Coronary artery (tissue), 2 donors: ENCODE data around the gene PIAS4.

Experiments used
- DNase-seq: peaks from one replicate; pipeline ENCODE4 v3.0.0-alpha.2; 2017; ENCODE audit warnings: low spot score
- H3K27ac ChIP-seq, 2 donors: fragments of 200-600 bp; sonication (generic); one replicate each; pipeline ENCODE4 v1.5.1; 2016 to 2019
- H3K4me3 ChIP-seq: fragments of 200-600 bp; sonication (generic); 2 replicates; pipeline ENCODE4 v1.5.1; 2016; ENCODE audit warnings: mild to moderate bottlenecking, moderate library complexity
- TF ChIP-seq, protein P1 (sequence below): fragments of 200-600 bp; sonication (generic); IDR thresholded peaks from one replicate; pipeline ENCODE4 v1.5.1; 2019; ENCODE audit warnings: antibody characterized with exemption

PIAS4 gene

DNA sequence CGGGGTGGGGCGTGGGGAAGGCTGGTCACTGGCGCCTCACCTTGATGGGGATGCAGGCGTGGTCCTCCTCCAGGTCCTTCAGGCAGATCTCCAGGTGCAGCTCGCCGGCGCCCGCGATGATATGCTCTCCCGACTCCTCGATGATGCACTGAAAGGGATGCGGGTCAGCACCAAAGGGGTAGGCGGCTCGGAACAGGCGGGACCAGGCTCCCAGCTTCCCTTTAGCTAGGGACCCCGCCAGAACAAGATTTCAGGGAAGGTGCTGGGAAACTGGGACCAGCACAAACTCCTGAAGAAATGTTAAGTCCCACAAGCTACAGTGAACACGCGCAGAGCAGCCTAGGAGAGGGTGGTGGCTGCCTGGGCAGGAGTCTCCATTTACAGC is 28.3 kb upstream of the PIAS4 start:
- TF ChIP-seq, protein P1, sequence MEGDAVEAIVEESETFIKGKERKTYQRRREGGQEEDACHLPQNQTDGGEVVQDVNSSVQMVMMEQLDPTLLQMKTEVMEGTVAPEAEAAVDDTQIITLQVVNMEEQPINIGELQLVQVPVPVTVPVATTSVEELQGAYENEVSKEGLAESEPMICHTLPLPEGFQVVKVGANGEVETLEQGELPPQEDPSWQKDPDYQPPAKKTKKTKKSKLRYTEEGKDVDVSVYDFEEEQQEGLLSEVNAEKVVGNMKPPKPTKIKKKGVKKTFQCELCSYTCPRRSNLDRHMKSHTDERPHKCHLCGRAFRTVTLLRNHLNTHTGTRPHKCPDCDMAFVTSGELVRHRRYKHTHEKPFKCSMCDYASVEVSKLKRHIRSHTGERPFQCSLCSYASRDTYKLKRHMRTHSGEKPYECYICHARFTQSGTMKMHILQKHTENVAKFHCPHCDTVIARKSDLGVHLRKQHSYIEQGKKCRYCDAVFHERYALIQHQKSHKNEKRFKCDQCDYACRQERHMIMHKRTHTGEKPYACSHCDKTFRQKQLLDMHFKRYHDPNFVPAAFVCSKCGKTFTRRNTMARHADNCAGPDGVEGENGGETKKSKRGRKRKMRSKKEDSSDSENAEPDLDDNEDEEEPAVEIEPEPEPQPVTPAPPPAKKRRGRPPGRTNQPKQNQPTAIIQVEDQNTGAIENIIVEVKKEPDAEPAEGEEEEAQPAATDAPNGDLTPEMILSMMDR: no peak
- Histone ChIP-seq H3K4me3 (no peak overlapping the region), H3K27ac (no peak overlapping the region)
- DNase-seq: no peak

DNA sequence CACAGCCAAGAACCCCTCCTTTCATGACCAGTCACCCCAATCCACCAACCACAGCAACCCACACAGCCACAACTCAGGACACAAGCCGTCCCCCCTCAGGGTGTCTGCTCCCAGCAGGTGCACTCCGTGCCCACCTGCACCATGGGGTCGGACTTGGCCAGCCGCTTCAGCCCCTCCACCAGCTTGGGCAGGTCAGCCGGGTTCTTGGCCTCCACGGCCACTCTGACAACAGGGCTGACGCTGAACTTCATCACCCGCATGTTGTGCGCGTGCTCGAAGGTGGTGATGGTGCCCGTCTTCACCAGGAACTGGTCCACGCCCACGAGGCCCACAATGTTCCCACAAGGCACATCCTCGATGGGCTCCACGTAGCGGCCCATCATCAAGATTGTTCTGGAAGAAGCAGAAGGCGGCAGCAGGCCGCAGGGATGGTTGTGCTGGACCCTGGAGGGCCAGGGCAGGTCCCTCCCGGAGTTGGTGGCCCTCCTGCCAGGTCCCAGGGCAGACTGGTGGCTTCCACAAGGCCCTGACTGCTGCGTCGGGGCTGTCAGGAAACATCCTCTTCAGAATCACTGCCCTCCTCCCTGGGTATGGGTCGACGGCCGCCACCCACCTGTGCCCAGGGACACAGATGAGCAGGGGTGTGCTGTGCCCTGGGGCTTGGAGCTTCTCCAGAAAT is 27.7 kb upstream of the PIAS4 start:
- no peak overlapping the region for H3K27ac ChIP-seq
- DNase-seq: no peak
- TF ChIP-seq, protein P1: no peak
- no peak overlapping the region for H3K4me3 ChIP-seq

DNA sequence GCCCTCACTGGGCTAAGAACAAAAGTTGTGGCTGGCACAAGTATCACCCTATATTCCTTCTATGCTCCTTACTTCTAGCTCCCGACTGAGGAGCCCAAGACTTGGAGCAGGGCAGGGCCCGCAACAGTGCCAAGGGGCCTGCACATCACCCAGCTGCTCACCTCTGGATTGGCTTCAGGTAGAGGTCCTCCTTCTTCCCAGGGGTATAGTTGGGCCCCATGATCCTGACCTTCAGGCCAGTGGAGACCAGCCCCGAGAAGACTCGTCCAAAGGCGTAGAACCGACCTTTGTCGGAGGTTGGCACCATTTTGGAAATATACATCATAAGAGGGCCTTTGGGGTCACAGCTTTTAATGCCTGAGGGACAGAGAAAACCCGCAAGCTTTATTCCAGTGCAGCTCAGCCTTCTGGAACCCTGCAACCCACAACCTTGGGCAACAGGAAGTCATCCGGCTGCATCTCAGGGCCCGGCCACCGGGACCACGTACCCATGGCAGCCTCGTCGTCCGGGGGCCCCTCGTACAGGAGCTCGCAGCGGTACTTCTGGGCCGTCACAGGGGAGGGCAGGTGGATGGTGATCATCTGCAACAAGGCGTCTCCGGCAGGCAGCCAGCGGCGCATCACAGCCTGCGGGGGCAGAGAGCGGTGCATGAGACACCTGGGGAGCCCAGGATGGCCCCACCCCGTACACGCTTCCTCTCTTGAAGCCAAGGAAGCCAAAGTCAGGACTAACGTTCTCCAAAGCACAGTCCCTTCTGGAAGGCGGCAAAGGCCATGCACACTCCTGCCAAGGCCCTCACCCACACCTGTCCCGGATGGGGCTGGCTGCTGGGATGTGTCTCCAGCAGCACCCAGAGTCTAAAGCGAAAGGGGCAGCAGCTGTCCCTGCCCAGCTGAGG is 26.9 kb upstream of the PIAS4 start:
- Histone ChIP-seq H3K27ac (no peak overlapping the region), H3K4me3 (no peak overlapping the region)
- no peak for DNase-seq
- TF ChIP-seq, protein P1: no peak

DNA sequence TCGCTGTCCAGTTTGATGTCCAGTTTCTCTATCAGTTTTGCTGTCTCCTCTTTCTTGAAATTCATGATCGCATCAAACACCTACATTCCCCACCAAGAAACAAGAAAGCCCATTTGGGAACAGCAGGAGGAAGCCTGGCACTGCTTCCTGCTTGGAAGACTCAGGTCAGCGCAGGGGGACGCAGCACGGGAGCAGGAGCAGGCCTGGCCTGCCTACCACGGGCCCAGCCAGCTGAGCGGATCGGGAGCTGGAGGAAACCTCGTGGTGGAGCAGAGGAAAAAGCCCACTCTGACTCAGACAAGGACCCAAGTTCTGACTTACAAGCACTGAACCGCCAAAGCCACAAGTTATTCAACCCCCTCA is 26.2 kb upstream of the PIAS4 start:
- TF ChIP-seq, protein P1: no peak
- H3K27ac ChIP-seq: no peak overlapping the region
- H3K4me3 ChIP-seq: no peak overlapping the region
- no peak for DNase-seq

DNA sequence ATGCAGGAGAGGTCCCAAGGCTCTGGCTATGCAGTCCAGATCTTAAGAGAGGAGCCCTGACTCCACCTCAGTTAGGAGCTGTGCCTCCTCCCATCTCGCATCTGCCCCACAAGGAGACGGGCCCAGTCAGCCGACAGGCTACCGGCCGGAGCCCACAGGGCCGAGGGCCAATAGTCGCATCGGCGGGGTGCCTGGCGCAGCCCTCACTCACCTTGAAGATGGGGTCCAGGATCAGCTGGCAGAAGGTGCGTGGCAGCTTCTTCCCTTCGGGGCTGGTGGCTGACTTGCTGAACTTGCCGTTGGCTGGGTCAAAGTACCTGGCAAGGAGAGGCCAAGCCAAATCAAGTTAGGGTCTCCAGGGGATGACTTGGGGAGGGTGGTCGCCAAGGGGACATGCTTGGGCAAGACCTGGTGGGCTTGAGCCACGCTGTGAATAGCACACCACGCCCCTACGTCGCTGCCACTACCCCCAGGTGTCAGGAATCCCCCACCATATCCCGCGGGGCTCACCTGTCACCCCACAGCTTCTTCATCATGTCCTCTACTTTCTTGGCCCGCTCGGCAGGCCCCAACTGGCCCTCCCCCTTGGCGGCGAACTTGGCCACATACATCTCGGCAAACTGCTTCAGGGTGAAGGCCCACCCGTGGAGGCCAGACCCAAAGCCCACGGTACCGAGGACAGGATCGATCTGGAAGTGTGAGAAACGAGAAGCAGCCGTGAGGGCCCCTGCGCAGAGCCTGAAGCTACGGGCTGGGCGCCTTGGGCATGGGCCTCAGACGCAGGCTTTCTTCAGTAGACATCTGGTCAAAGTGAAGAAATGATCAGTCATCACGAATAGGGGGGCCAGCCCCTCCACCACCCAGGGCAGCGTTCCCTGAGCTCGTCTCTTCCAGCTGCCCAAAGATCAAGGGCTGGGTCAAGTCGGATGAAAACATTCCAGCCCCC is 25.5 kb upstream of the PIAS4 start:
- DNase-seq: no peak
- no peak overlapping the region for H3K4me3 ChIP-seq
- no peak overlapping the region for H3K27ac ChIP-seq
- TF ChIP-seq, protein P1: no peak

DNA sequence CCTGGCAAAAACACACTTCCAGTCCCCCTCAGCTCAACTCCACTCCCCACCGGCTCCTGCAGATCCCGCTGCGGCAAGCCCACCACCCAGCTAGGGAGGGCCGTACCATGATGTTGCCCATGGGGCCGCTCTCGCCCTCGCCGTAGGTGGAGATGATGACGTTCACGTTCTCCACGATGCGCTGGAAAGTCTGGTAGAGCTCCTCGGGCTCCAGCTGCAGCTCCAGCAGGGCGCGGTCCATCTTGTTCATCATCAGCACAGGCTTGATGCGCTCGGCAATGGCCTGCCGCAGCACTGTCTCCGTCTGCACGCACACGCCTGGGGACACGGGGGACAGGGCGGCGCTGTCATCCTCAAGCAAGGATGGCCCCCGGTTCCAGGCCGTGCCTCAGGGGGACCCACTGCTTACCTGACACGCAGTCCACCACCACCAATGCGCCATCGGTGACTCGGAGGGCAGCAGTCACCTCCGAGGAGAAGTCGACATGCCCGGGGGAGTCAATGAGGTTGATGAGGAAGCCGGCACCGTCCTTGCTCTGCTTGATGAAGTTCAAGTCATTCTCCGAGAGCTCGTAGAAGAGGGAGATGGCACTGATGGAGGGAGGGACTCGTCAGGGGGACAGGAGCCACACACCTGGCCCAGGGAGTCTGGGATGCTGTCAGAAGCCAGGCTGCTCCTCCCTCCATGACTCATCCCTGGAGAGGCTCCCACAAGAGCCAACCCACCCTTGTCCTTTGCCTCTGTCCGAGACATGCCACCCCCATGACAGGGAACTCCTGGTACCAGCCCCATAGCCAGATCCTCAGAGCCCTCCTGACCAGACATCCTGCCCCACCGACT is 24.6 kb upstream of the PIAS4 start:
- peak overlapping the region; percentile 96 for H3K4me3 ChIP-seq
- DNase-seq: no peak
- TF ChIP-seq, protein P1: no peak
- peak overlapping the region; percentile 93 to 98 for H3K27ac ChIP-seq
